Activated effector memory CD4-positive, alpha-beta T cell treated with anti-CD3 and anti-CD28 coated beads, Interleukin-2, amount 50 U/mL, for 16 hours (primary cell): ENCODE measurements around the gene FTCD.
"Not testable (repeated sequence)": the region's sequence is repeated elsewhere in the genome, so short reads cannot be mapped to it uniquely, and the experiment has no call there.

Source experiments
- DNase-seq: peaks from one replicate; pipeline ENCODE4 v3.0.0-alpha.2; 2020

Gene FTCD

GRCh38 chr21:46152927-46153246, 2.5 kb downstream of the FTCD start:
- DNase-seq: peak; percentile 59

GRCh38 chr21:46151989-46152926, 3.1 kb downstream of the FTCD start:
- DNase-seq: peak; percentile 46

GRCh38 chr21:46151261-46151988, 4.0 kb downstream of the FTCD start:
- peak; percentile 53 for DNase-seq

- peak; percentile 54 for DNase-seq
Measured at GRCh38 chr21:46150491-46151121, 4.8 kb downstream of the FTCD start.

- DNase-seq: peak; percentile 54
Measured at GRCh38 chr21:46150073-46150472, 5.3 kb downstream of the FTCD start.

GRCh38 chr21:46149205-46149901, 6.0 kb downstream of the FTCD start:
- no peak for DNase-seq

- no peak for DNase-seq
Measured at GRCh38 chr21:46148106-46148505, 7.3 kb downstream of the FTCD start.

- peak; percentile 79 for DNase-seq
Measured at GRCh38 chr21:46147429-46147828, 8.0 kb downstream of the FTCD start.

GRCh38 chr21:46146856-46147255, 8.5 kb downstream of the FTCD start:
- no peak for DNase-seq

GRCh38 chr21:46145840-46146691, 9.3 kb downstream of the FTCD start:
- no peak for DNase-seq

- no peak for DNase-seq
Measured at GRCh38 chr21:46145159-46145839, 10.1 kb downstream of the FTCD start.

- DNase-seq: no peak
Measured at GRCh38 chr21:46144464-46145070, 10.8 kb downstream of the FTCD start.

GRCh38 chr21:46142582-46143473, 12.6 kb downstream of the FTCD start:
- no peak for DNase-seq

- DNase-seq: no peak
Measured at GRCh38 chr21:46141767-46142581, 13.4 kb downstream of the FTCD start.

GRCh38 chr21:46140352-46141003, 14.9 kb downstream of the FTCD start:
- not testable (repeated sequence) for DNase-seq

- no peak for DNase-seq
Measured at GRCh38 chr21:46139686-46140085, 15.7 kb downstream of the FTCD start.

GRCh38 chr21:46138383-46138970, 16.9 kb downstream of the FTCD start:
- DNase-seq: no peak

GRCh38 chr21:46137908-46138307, 17.5 kb downstream of the FTCD start:
- DNase-seq: no peak
